Lung (tissue), 12 donors: ENCODE measurements around the gene MARS1. TPM values are rescaled to one million over a fixed set of nuclear protein-coding genes. Genes with fewer than 3 reads are reported as not detected.

Source experiments
- ATAC-seq: fragments of 200-7000 bp; cut with Tn5 transposase; one replicate; pipeline ENCODE4 v1.9.1; 2020; ENCODE audit warnings: moderate number of reproducible peaks; ENCODE audit not compliant: insufficient read depth, low FRiP score
- DNase-seq, 3 donors: peaks; one replicate each; pipeline ENCODE4 v3.0.0-alpha.2; 2013 to 2017
- H3K27ac ChIP-seq, 2 donors: one replicate each; pipeline ENCODE4 v1.5.1; 2013; ENCODE audit warnings: mild to moderate bottlenecking in 2 of 2, moderate library complexity in 2 of 2, control low read depth in 1 of 2, inconsistent platforms in 1 of 2, low read depth in 1 of 2, low read length in 1 of 2
- H3K27me3 ChIP-seq, 3 donors: one replicate each; pipeline ENCODE4 v1.5.1; 2013; ENCODE audit warnings: low read length in 2 of 3; ENCODE audit not compliant: control insufficient read depth in 3 of 3, insufficient read depth in 3 of 3
- H3K36me3 ChIP-seq, 4 donors: one replicate each; pipeline ENCODE4 v1.5.1; 2013; ENCODE audit warnings: low read length in 4 of 4, mild to moderate bottlenecking in 1 of 4, moderate library complexity in 1 of 4; ENCODE audit not compliant: control insufficient read depth in 4 of 4, insufficient read depth in 4 of 4
- H3K4me1 ChIP-seq, 5 donors: one replicate each; pipeline ENCODE4 v1.5.1; 2013; ENCODE audit warnings: low read length in 5 of 5, mild to moderate bottlenecking in 2 of 5, moderate library complexity in 1 of 5; ENCODE audit not compliant: control insufficient read depth in 5 of 5, insufficient read depth in 5 of 5
- H3K4me3 ChIP-seq: one replicate; pipeline ENCODE4 v1.5.1; 2013; ENCODE audit warnings: mild to moderate bottlenecking, control low read depth, moderate library complexity
- H3K9ac ChIP-seq, 2 donors: one replicate each; pipeline ENCODE4 v1.5.1; 2013; ENCODE audit warnings: low read length in 2 of 2, control low read depth in 1 of 2; ENCODE audit not compliant: insufficient read depth in 1 of 2
- H3K9me3 ChIP-seq, 4 donors: one replicate each; pipeline ENCODE4 v1.5.1; 2013; ENCODE audit warnings: low read length in 3 of 4, mild to moderate bottlenecking in 1 of 4, moderate library complexity in 1 of 4; ENCODE audit not compliant: control insufficient read depth in 4 of 4, insufficient read depth in 3 of 4
- CTCF ChIP-seq: IDR thresholded peaks from 2 replicates; pipeline ENCODE4 v1.5.1; 2012; ENCODE audit warnings: mild to moderate bottlenecking; ENCODE audit errors: control extremely low read depth, extremely low read depth
- WGBS, 2 donors: extraction: QIAGEN DNeasy Blood & Tissue Kit; methylation state at CpG; one replicate each; pipeline ENCODE4 v1.1.7; 2013; 5-methylcytosine and 5-hydroxymethylcytosine counted together
- polyA plus RNA-seq, 2 donors: library from polyadenylated mRNA; stranded (reverse); fragments of 200-250 nt; gene quantifications; one replicate each; pipeline ENCODE4 v1.2.1, GENCODE V29; 2013
- total RNA-seq, 2 donors: library from RNA; depleted of rRNA in 1 of 2; stranded (reverse); fragments of >200 nt in 1 of 2; gene quantifications; one replicate each; pipeline ENCODE4 v1.2.1, GENCODE V29; 2014 to 2021
- donor health status: control.
- donor health status: control.
- donor health status: Bipolar disorder and iron deficiency.
- donor health status: healthy.
- donor health status: DM: yes; HTN: yes; CAD: no.

MARS1 gene
- total and polyA plus RNA-seq, 4 donors: 55.9 to 213 (median 125) TPM

DNA sequence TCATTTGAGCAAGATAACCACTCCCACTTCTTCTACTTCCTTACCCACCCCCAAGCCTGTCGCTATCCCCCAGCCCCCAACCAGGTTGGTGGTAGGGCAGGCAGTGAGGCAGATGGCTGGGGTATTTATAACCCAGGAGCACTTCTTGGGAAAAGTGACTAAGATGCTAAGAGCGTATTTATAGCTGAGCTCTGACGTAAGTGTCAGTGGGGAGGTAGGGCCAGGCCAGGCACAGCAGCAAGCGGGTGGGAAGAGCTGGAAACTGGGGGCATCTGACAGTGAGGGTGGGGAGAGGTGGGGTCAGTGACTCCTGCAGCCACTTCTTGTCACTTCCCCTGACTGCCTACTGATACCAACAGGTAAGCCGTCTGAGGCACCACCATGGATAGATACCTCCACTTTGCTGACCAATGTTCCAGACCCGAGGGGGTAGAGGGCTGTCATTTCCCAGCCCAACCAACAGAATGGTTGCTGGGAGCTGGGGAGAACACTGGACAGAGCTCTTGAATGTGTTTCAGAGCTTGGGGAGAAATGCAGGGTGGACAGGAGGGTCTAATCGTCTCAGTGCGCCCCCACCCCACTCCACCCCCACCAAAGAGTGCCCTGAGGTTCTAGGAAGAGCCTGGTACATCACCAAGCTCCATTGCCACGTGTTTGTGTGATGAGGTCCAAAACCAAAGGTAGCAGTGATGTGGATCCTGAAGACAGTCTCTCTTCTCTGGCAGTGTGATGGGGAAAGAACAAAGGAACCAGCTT, 35.5 kb upstream of the MARS1 start:
- H3K9ac ChIP-seq: no peak overlapping the region
- no peaks in the 10 kb centered on the region for H3K27me3 ChIP-seq
- WGBS, 2 donors: 27 to 41% methylated on average over 9 of the region's 9 CpGs
- no peak overlapping the region for H3K4me3 ChIP-seq
- H3K4me1 ChIP-seq: no peaks in the 10 kb centered on the region
- no peaks in the 10 kb centered on the region for H3K9me3 ChIP-seq
- H3K27ac ChIP-seq: peak overlapping the region in 1 of 2 donors; percentile 92
- no peaks in the 10 kb centered on the region for H3K36me3 ChIP-seq
- TF ChIP-seq CTCF: no peak
- DNase-seq: peak in 1 of 3 donors; percentile 47
- ATAC-seq: no peak

DNA sequence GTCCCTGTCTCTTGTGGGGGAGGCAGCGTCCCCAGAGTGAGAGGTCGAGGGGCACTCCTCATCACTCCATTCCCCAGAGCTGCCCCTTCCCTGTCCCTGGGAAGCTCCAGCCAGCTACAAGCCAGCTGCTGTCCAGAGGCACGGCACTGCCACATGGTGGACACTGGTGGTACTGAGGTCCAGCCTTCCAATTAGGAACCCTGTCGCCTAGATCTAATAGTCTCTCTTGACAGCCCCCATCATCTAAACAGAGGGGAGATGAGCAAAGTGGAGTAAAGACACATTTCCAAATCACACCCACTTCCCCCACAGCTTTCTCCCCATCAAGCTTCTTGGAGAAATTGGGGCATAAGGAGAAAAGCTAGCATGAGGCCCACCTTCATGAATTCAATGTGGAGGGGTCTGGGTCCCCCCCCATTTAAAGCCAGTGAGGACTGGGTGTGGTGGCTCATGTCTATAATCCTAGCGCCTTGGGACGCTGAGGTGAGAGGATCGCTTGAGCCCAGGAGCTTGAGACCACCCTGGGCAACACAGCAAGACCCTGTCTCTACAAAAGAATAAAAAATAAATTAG, 34.8 kb upstream of the MARS1 start:
- whole genome bisulfite sequencing, 2 donors: 26 to 31% methylated on average over 7 of the region's 7 CpGs
- no peaks in the 10 kb centered on the region for H3K27me3 ChIP-seq
- H3K27ac ChIP-seq: peak overlapping the region in 1 of 2 donors; percentile 92
- no peaks in the 10 kb centered on the region for H3K36me3 ChIP-seq
- no peak overlapping the region for H3K4me3 ChIP-seq
- H3K9me3 ChIP-seq: no peaks in the 10 kb centered on the region
- H3K9ac ChIP-seq: no peak overlapping the region
- peak; percentile 70 for TF ChIP-seq CTCF
- DNase-seq (peak; percentile 80 to 82 (median 81)), ATAC-seq (peak; percentile 65)
- H3K4me1 ChIP-seq: no peaks in the 10 kb centered on the region

DNA sequence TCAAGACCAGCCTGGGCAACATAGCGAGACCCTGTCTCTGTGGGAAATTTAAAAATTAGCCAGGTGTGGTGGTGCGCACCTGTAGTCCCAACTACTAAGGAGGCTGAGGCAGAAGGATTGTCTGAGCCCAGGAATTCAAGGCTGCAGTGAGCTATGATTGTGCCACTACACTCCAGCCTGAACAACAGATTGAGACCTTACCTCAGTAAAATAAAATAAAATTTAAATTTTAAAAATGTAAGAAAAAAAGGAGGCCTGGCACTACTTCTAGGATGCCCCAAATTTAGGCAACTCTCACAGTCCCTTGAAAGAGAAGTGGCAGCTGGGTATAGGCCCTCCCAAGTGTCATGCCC, 33.7 kb upstream of the MARS1 start:
- no peak for DNase-seq
- no peak overlapping the region for H3K4me3 ChIP-seq
- no peak for TF ChIP-seq CTCF
- no peak for ATAC-seq
- WGBS, 2 donors: 97% methylated on average over 2 of the region's 2 CpGs
- H3K27me3 ChIP-seq: no peaks in the 10 kb centered on the region
- no peak overlapping the region for H3K9ac ChIP-seq
- no peak overlapping the region for H3K27ac ChIP-seq
- H3K4me1 ChIP-seq: peaks cover 0 to 7% (median 0%) of the 10 kb centered on the region in 5 donors
- no peaks in the 10 kb centered on the region for H3K36me3 ChIP-seq
- H3K9me3 ChIP-seq: no peaks in the 10 kb centered on the region
